Hepatocyte (in vitro differentiated cells): ENCODE measurements around the gene TLE7. TPM values are rescaled to one million over a fixed set of nuclear protein-coding genes. Genes with fewer than 3 reads are reported as not detected.

Experiments
- DNase-seq: peaks from one replicate; pipeline ENCODE4 v3.0.0-alpha.2; 2016; ENCODE audit warnings: low spot score
- H2AFZ ChIP-seq: fragments of 200-600 bp; sonication (generic); 2 replicates; pipeline ENCODE4 v1.6.0; 2016; ENCODE audit warnings: antibody characterized with exemption, mild to moderate bottlenecking
- H3K27ac ChIP-seq: fragments of 200-600 bp; sonication (generic); 2 replicates; pipeline ENCODE4 v1.5.1; 2016; ENCODE audit warnings: mild to moderate bottlenecking
- H3K27me3 ChIP-seq: fragments of 200-600 bp; sonication (generic); 2 replicates; pipeline ENCODE4 v1.6.1; 2016
- H3K36me3 ChIP-seq: fragments of 200-600 bp; sonication (generic); replicated peaks from 2 replicates; pipeline ENCODE4 v1.5.1; 2016; ENCODE audit warnings: low read depth; ENCODE audit not compliant: insufficient read depth
- H3K4me1 ChIP-seq: fragments of 200-600 bp; sonication (generic); 2 replicates; pipeline ENCODE4 v1.5.1; 2016; ENCODE audit warnings: mild to moderate bottlenecking, moderate library complexity; ENCODE audit not compliant: insufficient read depth
- H3K4me2 ChIP-seq: fragments of 200-600 bp; sonication (generic); 2 replicates; pipeline ENCODE4 v1.6.0; 2016
- H3K4me3 ChIP-seq: fragments of 200-600 bp; sonication (generic); 2 replicates; pipeline ENCODE4 v1.5.1; 2016; ENCODE audit warnings: mild to moderate bottlenecking
- H3K79me2 ChIP-seq: fragments of 200-600 bp; sonication (generic); 2 replicates; pipeline ENCODE4 v1.6.0; 2017; ENCODE audit warnings: mild to moderate bottlenecking
- H3K9me2 ChIP-seq: fragments of 200-600 bp; sonication (generic); replicated peaks from 2 replicates; pipeline ENCODE4 v1.6.0; 2017; ENCODE audit warnings: mild to moderate bottlenecking; ENCODE audit not compliant: insufficient read depth
- H3K9me3 ChIP-seq: fragments of 200-600 bp; sonication (generic); 2 replicates; pipeline ENCODE4 v1.5.1; 2016; ENCODE audit warnings: low read depth, mild to moderate bottlenecking
- H4K20me1 ChIP-seq: fragments of 200-600 bp; sonication (generic); 2 replicates; pipeline ENCODE4 v1.6.0; 2016; ENCODE audit warnings: mild to moderate bottlenecking; ENCODE audit not compliant: insufficient read depth, poor library complexity, severe bottlenecking
- CTCF ChIP-seq: fragments of 200-600 bp; sonication (generic); IDR thresholded peaks from 2 replicates; pipeline ENCODE4 v1.5.1; 2016; ENCODE audit warnings: antibody characterized with exemption, mild to moderate bottlenecking; ENCODE audit not compliant: poor library complexity
- EZH2 ChIP-seq: fragments of 200-600 bp; sonication (generic); IDR thresholded peaks from 2 replicates; pipeline ENCODE4 v1.6.1; 2016; ENCODE audit warnings: antibody characterized with exemption, mild to moderate bottlenecking, borderline replicate concordance
- EZH2phosphoT487 ChIP-seq: fragments of 200-600 bp; sonication (generic); IDR thresholded peaks from one replicate; pipeline ENCODE4 v1.6.1; 2018; ENCODE audit warnings: antibody characterized with exemption, mild to moderate bottlenecking, low read depth, moderate library complexity; ENCODE audit not compliant: unreplicated experiment, severe bottlenecking
- WGBS: methylation state at CpG from one replicate; pipeline ENCODE4 v1.1.6; 2016; ENCODE audit warnings: low lambda C conversion rate; ENCODE audit errors: missing lambda C conversion rate; 5-methylcytosine and 5-hydroxymethylcytosine counted together
- polyA plus RNA-seq: library from polyadenylated mRNA; unstranded; fragments of >200 nt; fragmentation: Nextera tagmentation; extraction: Ambion mirVana; gene quantifications from 2 replicates; pipeline ENCODE4 v1.2.1, GENCODE V29; 2016
- total RNA-seq: library from RNA; depleted of rRNA; stranded (reverse); fragments of >200 nt; gene quantifications from 2 replicates; pipeline ENCODE4 v1.2.3, GENCODE V29; 2014

The TLE7 gene
- total and polyA plus RNA-seq, 2 experiments from 2014 or later = not detected

DNA sequence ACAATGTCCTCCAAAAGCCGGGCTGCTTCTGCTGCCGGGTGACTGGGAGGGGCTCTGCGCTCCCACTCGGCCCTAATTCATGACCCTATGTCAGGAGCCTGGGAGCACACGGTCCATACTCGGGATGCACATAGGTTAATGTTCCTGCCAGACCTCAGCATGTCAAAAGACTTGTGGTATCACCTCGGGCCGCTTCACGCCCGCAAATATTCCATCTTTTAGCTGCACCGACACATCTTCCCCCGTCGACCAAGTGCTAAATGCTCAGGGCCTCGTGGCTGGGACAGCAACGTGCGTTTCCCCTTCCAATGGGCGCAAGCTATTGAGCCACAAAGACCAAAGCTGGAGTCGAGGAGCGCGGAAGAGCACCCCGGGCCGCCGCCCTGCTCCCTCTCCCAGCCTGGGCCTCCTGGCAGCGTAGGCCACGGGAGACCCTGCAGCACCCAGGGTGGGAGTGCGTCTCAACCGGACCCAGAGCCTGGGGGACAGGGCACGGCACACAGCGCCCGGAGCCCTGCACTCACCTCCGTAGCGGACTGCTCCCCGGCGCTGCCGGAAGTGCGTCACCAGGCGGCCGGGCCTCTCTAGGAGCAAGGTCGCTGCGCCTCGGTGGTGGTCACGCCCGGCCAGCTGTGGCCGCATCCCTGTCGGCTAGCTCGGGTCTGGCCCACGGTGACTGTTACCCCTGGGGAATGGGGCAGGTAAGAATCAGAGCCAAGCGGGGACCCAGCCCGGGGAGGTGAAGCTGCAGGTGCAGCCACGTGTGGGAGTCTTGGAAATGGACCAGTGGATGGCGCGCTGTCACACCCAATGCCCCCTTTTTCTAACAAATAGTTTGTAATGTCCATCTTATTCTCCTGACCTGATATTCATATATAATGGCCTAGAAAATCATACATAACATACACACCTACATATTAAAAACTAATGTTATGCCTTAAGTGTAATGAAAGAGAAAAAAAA lies 20.1 kb upstream of the TLE7 start, which contains the start of gene ZNF23:
TSS of gene ZNF23 (minus strand) at position 562 of the 963 bp plus-strand sequence. CDS start 5,451 bp downstream, outside the sequence.
- Histone ChIP-seq H3K4me3 (peak within 1 kb of the TSS; percentile 84), H3K27ac (peak within 1 kb of the TSS; percentile 76), H3K9me2 (no peaks in the 10 kb centered on the region), H3K4me1 (peaks cover 7% of the 10 kb centered on the region), H4K20me1 (no peaks in the 10 kb centered on the region), H3K79me2 (peaks cover 20% of the 10 kb centered on the region), H3K4me2 (peak within 1 kb of the TSS; percentile 96), H3K27me3 (no peaks in the 10 kb centered on the region), H3K9me3 (no peaks in the 10 kb centered on the region), H2AFZ (peak within 1 kb of the TSS; percentile 89), H3K36me3 (no peaks in the 10 kb centered on the region)
- TF ChIP-seq CTCF = peak; percentile 30
- no peak for TF ChIP-seq EZH2
- no peak for TF ChIP-seq EZH2phosphoT487
- under 1% methylated on average over 52 of the region's 52 CpGs for WGBS
- DNase-seq = peak; percentile 88

DNA sequence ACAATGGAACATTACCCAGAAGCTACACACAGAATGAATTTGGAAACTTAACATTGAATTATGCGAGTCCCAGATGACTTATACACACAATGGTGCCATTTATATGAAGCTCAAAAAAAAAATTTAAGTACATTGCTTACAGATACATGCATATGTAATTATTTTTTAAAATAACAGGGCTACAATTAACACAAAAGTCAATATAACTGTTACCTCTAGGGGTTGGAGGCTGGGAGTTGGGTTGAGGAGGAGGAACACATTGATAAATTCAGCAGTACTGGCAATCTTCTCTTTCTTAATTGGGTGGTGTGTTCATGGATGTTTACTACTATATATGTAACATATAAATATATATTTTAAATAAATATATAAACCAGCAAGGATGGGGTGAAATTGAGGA lies 19.1 kb upstream of the TLE7 start:
- no peaks in the 10 kb centered on the region for H4K20me1 ChIP-seq
- peaks cover 7% of the 10 kb centered on the region for H3K4me1 ChIP-seq
- TF ChIP-seq EZH2 = no peak
- no peak for TF ChIP-seq CTCF
- no peak for TF ChIP-seq EZH2phosphoT487
- H3K9me2 ChIP-seq = no peaks in the 10 kb centered on the region
- H3K4me3 ChIP-seq = peak overlapping the region; percentile 84
- no peaks in the 10 kb centered on the region for H3K9me3 ChIP-seq
- no peak overlapping the region for H3K27ac ChIP-seq
- H3K36me3 ChIP-seq = no peaks in the 10 kb centered on the region
- H2AFZ ChIP-seq = no peak overlapping the region
- H3K79me2 ChIP-seq = peaks cover 20% of the 10 kb centered on the region
- WGBS = 96% methylated on average over 1 of the region's 1 CpG
- no peak for DNase-seq
- H3K27me3 ChIP-seq = no peaks in the 10 kb centered on the region
- H3K4me2 ChIP-seq = peak overlapping the region; percentile 96

- TF ChIP-seq EZH2 (no peak), CTCF (no peak), EZH2phosphoT487 (no peak)
- no peak for DNase-seq
- Histone ChIP-seq H3K36me3 (no peaks in the 10 kb centered on the region), H4K20me1 (no peaks in the 10 kb centered on the region), H3K79me2 (peaks cover 20% of the 10 kb centered on the region), H3K4me3 (no peak overlapping the region), H2AFZ (no peak overlapping the region), H3K4me1 (peaks cover 7% of the 10 kb centered on the region), H3K27ac (no peak overlapping the region), H3K9me3 (no peaks in the 10 kb centered on the region), H3K27me3 (no peaks in the 10 kb centered on the region), H3K4me2 (peak overlapping the region; percentile 96), H3K9me2 (no peaks in the 10 kb centered on the region)
- 88% methylated on average over 4 of the region's 4 CpGs for WGBS
Measured at GRCh38 chr16:71460236-71460635, 18.4 kb upstream of the TLE7 start.
